ENCODE measurements around the gene MED13L.

DNA sequence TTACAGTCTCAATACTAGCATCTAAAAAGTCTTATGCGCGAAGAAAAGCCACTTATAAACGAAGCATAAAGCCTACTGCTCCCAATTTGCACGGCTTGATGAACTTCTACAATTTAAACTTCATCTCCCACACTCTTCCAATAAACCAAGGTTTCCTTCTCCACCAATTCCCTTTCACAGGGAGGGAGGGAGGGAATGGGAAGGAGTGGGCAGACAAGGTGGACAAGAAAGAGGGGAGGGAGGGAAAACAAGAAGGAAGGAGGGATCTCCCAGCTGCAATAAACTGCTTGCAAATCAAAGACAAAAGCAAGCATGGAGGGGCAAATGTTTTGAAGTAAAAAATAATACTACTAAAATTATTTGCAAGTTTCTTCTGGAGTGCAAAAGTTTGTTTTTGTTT lies 64.5 kb downstream of the MED13L start:
- TF ChIP-seq, protein P1, sequence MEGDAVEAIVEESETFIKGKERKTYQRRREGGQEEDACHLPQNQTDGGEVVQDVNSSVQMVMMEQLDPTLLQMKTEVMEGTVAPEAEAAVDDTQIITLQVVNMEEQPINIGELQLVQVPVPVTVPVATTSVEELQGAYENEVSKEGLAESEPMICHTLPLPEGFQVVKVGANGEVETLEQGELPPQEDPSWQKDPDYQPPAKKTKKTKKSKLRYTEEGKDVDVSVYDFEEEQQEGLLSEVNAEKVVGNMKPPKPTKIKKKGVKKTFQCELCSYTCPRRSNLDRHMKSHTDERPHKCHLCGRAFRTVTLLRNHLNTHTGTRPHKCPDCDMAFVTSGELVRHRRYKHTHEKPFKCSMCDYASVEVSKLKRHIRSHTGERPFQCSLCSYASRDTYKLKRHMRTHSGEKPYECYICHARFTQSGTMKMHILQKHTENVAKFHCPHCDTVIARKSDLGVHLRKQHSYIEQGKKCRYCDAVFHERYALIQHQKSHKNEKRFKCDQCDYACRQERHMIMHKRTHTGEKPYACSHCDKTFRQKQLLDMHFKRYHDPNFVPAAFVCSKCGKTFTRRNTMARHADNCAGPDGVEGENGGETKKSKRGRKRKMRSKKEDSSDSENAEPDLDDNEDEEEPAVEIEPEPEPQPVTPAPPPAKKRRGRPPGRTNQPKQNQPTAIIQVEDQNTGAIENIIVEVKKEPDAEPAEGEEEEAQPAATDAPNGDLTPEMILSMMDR (IDR thresholded peaks at IDR 0.05), result no peak
- TF ChIP-seq POLR2A (IDR thresholded peaks at IDR 0.05), result no peak
